Measurements from ENCODE around the gene DRC7. TPM values are rescaled to one million over a fixed set of nuclear protein-coding genes. Genes with fewer than 3 reads are reported as not detected.

The DRC7 gene
- total RNA-seq, 2 experiments from 2014 or later: not detected

Small RNA genes within 50 kb of the gene (microRNA-seq; reads per million reads assigned to microRNA genes)
- not detected for gene MIR6772 (ENCODE audit: borderline microRNAs expressed, borderline replicate concordance)

Other genes with a start within 250 kb of the DRC7 start
- 10 to 100 TPM; 45.8 to 61.8 TPM for gene CIAPIN1, start 247.4 kb upstream of the DRC7 start, total RNA-seq
- gene COQ9, start 247.3 kb upstream of the DRC7 start, total RNA-seq: 10 to 100 TPM; 39.8 to 41.1 TPM
- gene POLR2C, start 232.1 kb upstream of the DRC7 start, total RNA-seq: 10 to 100 TPM; 54.0 to 55.0 TPM
- 1 to 10 TPM; 2.3 to 2.7 TPM for gene DOK4, start 208.3 kb upstream of the DRC7 start, total RNA-seq
- 10 to 100 TPM in 1 of 2 experiments, 1 to 10 TPM in 1; 8.1 to 10.5 TPM for gene CCDC102A, start 158.2 kb upstream of the DRC7 start, total RNA-seq
- 1 to 10 TPM; 5.9 to 6.6 TPM for gene ADGRG5, start 152.2 kb upstream of the DRC7 start, total RNA-seq
- 1 to 10 TPM; 2.2 to 2.9 TPM for gene ADGRG1, start 66.2 kb upstream of the DRC7 start, total RNA-seq
- not detected for gene ADGRG3, start 26.5 kb upstream of the DRC7 start, total RNA-seq
- gene KATNB1, start 41.0 kb downstream of the DRC7 start, total RNA-seq: 10 to 100 TPM; 23.1 to 31.7 TPM
- not detected for gene KIFC3, start 107.7 kb downstream of the DRC7 start, total RNA-seq